HepG2 (cell line): ENCODE data around the gene BCAR3.

Experiments used
- MXD1 ChIP-seq: sonication (generic); formaldehyde crosslinking; IDR thresholded peaks from 2 replicates; pipeline ENCODE4 v1.4.0; 2020; ENCODE audit warnings: mild to moderate bottlenecking, missing genetic modification reagents
- ZNF446 ChIP-seq: sonication (generic); formaldehyde crosslinking; IDR thresholded peaks from 2 replicates; pipeline ENCODE4 v1.5.0; 2020; ENCODE audit warnings: mild to moderate bottlenecking, missing genetic modification reagents

- TF ChIP-seq MXD1 (CRISPR knock-in tag) (no peak), ZNF446 (CRISPR knock-in tag) (no peak)
Observed at GRCh38 chr1:93676427-93676826, 5.2 kb downstream of the BCAR3 start.
